HTERT RPE-1 (cell line): ENCODE data around the gene CCNL2.
"Not testable (repeated sequence)": the region's sequence is repeated elsewhere in the genome, so short reads cannot be mapped to it uniquely, and the experiment has no call there.

Source experiments
- in situ Hi-C: fragments of 300-500 bp; cut with MboI; formaldehyde crosslinking; loops from 4 replicates; pipeline ENCODE4 v1.14.3; 2020; ENCODE audit warnings: low sequenced_read_pairs

Gene CCNL2

DNA sequence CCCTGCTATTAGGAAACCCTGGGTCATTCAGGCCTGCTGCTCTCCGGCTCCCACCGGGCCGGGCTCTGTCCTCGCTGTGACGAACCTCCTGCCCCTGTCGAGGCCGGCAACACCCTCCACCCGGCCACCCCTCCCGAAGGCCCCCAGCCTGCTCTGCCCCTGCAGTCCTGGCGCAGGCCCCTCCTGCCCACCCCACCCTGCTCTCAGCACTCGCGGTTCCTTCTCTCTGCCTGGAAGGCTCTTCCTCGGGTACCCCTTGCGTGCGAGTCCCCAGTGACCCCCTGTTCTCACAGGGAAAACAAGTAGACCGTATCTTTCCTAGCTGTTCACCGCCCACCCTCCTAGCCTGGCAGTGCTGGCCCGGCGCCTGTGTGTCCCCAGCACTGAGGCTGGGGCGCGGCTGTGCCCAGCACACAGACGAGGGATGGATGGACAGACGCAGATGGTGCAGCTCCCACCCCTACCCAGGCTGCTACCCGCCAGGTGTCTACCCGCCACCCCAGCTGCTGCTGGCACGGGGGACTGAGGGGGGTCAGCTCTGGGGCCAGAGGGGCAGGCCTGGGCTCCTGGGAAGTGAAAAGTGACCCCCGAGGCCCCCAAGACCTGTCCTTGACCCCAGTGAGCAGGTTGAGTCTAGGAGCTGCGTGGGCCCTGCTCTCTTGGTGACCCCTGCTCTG is 33.3 kb upstream of the CCNL2 start:
- in situ Hi-C loops = no loop called here

DNA sequence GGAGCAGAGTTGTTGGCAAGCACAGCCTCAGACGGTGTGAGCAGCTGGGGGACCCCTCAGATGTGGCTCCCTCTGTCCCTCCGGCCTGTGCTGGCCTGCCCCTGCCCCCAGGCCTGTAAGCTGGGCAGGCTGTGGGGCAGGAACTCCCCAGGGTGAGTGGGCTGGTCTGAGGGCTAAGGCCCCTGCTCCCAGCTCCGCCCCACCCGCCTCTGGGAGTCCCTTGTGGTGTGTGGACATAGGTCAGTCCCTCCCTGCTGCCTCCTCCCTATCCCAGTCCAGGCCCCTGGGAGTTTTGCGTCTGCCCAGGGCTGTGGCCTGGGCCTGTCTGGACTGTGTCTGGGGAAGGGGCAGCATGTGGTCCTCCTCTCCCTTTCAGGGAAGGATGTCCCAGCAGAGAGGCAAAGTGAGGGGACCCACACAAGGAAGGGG is 32.7 kb upstream of the CCNL2 start:
- in situ Hi-C loops = no loop called here

DNA sequence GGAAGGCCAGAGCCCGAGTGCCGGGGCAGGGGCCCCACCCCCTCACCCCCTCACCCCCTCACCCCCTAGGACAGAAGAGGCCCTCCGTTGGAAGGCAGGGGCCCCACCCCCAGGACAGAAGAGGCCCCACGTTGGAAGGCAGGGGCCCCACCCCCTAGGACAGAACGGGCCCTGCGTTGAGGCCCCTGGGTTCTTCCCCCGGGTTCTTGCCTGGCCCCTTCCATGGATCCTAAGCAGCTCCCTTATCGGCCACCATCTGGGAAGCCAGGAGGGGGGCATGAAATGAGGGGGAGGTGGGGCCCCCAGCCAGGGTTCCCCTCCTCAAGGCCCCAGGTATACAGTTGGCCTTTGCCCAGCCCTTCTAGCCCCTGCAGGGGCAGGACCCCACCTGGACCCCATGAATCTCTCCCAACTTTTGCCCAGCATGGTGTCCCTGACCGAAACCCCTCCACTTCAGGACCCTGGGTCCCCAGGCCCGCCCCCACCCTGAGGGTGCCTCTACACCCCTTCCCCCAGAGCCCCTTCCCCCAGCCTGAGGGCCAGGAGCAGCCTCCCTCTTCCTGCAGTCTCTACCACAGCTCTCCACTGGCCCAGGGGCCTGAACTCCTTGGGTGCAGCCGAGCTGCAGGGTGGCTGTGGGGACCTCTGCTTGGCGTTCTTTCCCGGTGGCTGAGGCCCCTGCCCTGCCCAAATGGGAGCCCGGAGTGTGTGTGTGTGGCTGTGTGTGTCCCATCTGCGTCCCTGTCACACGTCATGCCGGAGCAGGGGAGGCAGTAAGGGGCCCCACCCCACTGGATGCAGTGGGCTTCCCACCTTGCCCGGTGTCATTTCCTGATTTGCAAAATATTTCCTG is 32.1 kb upstream of the CCNL2 start:
- in situ Hi-C loops = no loop called here

DNA sequence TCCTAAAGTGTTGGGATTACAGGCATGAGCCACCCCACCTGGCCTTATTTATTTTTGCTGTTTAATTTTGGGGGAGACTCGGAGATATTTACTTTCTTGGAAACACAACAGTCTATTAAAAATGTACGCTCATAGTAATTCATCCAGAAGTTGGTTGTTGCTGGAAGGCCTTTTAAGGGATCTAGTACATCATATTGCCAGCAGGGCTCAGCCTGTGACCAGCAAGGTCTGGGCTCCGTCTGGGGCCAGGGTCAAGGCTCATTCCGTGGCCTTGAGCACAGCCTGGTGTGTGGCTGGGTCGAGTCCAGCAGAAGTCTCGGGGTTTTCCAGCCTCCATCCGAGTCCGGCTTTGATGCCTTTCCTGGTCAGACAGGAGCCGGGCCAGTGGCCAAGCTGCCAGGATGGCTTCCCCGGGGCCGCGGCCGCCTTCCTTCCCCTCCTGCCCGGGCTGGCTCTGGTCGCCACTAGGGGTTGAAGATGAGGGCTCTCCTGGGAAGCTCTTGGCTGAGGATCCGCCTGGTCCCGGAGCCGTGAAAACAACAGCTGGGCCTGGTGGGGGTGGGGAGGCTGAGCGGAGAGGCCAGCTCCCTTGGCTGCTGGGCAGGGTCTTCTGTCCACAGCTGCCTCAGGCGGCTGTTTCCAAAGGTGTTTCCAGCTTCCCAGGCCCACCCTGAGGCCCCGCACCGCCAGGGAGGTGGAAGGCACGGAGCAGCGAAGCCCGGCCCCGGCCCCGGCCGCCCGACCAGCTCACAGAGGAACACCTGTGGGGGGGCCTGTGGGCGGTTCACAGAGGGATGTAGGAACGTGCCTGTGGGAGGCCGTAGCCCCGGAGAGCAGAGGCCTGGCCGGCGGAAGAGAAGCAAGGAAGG is 31.2 kb upstream of the CCNL2 start:
- in situ Hi-C loops = no loop called here

DNA sequence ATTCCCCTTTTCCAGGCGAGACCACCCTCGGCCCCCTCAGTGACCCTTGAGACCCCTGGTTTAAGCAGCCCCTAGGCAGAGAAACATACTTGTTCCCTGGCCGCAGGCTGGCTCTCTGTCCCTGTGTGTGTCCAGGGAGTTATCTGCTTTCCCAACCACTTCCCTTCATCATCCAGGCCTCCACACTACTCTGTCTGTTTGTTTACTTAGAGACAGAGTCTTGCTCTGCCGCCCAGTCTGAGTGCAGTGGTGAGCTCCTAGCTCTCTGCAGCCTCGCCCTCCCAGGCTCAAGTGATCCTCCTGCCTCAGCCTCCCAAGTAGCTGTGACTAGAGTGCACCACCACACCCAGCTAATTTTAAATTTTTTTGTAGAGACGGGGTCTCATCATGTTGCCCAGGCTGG is 30.5 kb upstream of the CCNL2 start:
- in situ Hi-C loops = no loop called here

DNA sequence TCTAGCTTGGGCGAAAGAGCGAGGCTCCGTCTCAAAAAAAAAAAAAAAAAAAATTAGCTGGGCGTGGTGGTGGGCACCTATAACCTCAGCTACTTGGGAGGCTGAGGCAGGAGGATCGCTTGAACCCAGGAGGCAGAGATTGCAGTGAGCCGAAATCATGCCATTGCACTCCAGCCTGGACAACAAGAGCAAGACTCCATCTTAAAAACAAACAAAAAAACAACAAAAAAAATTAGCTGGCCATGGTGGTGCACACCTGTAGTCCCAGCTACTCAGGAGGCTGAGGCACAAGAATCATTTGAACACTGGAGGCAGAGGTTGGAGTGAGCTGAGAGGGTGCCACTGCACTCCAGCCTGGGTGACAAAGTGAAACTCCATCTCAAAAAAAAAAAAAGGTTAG is 29.8 kb upstream of the CCNL2 start:
- in situ Hi-C loops = not testable (repeated sequence)

DNA sequence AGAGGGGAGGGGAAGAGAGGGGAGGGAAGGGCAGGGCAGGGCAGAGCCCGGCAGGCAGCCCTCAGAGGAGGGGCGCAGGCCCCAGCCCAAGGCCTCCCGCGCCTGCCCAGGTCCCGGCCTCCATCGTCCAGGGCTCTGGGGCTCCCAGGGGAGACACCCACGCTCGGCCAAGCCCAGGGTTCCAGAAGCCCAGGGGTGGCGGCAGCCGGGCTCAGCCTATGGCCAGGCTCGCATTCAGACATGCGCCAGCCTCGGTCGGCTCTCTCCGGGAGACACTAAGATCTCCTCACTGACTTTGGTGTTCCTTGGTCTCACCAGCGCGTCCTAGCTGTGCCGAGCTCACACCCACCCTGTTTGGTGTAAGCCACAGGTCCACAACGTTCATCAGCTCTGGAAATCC is 29.0 kb upstream of the CCNL2 start:
- in situ Hi-C loops = no loop called here

DNA sequence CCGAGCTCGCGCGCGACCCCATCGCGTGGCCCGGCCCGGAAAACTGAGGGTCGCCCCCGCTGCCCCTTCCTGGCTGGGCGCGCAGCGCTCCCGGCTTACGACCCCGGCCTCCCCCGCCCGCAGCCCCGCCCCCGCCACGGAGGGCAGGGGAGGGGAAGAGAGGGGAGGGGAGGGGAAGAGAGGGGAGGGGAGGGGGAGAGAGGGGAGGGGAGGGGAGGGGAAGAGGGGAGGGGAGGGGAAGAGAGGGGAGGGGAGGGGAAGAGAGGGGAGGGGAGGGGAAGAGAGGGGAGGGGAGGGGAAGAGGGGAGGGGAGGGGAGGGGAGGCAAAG is 28.6 kb upstream of the CCNL2 start:
- in situ Hi-C loops = no loop called here

DNA sequence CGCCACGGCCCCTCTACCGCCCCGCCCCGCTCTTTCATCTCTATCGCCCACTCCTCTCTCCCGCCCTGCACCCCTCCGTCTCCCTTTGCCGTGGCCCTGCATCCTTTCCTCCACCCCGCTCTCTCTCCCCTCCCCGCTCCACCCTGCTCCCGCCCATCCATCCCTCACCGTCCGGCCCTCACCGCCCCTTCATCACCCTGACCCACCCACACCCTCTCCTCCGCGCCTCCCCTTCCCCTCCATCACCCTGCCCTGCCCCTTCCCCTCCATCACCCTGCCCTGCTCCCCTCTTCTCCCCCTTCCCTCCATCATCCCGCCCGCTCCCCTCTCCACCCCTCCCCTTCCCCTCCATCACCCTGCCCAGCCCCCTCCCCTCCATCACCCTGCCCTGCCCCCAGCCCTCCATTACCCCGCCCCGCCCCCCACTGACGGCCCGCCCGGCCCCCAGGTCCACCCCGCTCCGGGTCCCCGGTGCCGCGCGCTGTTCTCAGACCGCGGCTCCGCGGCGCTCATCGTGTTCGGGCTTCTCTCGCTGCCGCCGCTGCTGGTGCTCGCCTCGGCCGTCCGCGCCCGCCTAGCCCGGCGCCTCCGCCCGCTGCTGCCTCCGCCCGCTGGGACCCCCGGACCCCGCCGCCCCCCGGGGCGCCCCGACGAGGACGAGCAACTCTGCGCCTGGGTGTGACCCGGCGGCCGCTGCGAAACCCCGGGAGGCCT is 28.1 kb upstream of the CCNL2 start:
- in situ Hi-C loops = no loop called here

DNA sequence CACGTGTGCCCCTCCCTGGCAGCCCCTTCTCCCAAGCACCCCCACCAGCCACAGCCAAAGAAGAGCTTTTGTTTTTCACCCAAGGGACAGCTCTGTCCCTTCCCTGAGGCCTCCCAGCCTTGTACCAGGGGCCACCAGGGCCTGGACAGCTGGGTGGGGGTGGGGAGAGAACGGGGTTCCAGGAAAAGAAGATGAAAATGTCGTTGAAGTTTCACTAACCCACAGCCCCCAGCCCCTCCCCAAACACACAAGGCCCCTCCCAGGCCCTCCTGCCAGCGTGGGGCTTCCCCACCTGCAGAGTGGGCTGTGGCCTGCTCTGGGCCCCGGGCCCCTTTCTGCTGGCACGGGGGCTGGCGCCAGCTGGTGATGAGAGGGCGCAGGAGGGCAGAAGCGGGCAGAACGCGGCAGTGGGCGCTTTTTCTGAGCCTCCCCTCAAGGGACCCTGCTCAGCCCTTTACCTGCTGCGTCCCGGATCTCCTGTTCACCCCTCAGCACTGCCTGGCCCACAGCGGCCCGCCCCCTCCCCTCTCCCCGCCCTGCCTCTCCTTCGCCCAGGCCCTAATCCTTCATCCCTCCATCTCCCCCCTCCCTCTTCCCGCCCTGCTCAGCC is 27.5 kb upstream of the CCNL2 start:
- in situ Hi-C loops = no loop called here

DNA sequence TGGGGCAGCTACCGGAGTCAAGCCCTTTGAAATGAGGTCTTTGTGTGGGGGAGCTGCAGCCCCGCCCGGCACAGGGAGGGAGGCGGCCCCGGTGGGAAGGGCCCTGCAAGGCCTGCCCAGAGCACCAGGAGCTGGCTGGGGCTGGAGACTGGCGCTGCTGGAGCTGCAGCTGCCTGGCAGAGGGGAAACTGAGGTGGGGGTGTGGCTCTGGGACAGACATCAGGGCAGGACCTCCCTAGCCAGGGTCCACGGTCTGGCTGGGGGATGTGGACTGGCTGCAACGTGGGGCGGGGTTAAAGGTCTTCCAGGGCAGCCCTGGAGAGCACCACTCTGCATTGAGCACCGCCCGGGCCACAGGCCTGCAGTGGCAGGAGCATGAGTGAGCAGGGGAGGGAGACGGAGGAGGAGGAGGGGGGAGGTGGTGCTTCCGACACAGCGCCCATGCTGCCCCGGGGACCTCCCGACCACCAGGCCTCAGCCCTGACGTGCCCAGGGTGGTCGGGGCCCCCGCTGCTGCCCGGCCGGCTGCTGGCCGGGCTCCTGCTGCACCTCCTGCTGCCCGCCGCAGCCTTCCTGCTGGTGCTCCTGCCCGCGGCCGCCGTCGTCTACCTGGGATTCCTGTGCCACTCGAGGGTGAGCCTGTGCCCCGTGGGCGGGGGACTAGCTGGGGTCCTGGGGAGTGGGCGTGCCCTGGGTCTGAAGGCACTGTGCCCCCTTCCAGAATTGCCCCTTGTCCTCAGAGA is 26.8 kb upstream of the CCNL2 start:
- in situ Hi-C loops = no loop called here

DNA sequence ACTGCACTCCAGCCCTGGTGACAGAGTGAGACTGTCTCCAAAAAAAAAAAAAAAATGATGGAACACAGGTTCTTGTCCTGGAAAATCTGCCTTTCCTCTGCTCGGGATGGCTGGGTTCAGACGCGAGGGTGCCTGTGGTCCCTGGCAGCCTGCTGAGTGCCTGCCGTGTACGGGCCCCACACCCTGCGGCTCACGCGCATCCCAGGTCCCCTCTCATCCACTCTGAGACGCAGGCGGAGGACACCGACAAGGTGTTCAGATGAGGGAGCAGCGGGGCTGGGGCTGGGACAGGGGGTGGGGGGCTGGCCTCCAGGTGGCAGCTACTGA is 26.3 kb upstream of the CCNL2 start:
- in situ Hi-C loops = no loop called here

DNA sequence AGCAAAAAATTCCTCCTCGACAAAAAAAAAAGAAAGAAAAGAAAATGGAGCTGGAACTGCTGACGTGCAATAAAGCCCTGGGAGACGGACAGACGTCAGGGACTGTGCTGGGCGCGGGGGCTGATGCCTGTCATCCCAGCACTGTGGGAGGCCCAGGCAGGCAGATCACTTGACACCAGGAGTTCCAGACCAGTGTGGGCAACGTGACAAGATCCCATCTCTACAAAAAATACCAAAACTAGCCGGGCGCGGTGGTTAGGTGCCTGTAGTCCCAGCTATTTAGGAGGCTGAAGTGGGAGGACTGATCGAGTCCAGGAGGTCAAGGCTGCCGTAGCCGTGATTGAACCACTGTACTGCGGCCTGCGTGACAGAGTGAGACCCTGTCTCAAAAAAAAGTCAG is 25.6 kb upstream of the CCNL2 start:
- in situ Hi-C loops = no loop called here

DNA sequence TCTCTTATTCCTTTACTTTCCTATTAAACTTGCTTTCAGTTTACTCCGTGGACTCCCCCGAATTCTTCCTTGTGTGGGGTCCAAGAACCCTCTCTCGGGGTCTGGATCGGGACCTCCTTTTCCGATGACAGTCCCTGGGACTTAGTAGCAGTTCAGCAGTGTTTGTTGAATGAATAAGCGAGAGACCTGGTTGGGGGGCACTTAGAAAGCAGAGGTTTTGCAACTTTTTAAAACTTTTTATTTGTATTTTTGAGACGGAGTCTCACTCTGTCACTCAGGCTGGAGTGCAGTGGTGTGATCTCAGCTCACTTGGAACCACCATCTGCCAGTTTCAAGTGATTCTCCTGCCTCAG is 24.1 kb upstream of the CCNL2 start:
- in situ Hi-C loops = no loop called here

DNA sequence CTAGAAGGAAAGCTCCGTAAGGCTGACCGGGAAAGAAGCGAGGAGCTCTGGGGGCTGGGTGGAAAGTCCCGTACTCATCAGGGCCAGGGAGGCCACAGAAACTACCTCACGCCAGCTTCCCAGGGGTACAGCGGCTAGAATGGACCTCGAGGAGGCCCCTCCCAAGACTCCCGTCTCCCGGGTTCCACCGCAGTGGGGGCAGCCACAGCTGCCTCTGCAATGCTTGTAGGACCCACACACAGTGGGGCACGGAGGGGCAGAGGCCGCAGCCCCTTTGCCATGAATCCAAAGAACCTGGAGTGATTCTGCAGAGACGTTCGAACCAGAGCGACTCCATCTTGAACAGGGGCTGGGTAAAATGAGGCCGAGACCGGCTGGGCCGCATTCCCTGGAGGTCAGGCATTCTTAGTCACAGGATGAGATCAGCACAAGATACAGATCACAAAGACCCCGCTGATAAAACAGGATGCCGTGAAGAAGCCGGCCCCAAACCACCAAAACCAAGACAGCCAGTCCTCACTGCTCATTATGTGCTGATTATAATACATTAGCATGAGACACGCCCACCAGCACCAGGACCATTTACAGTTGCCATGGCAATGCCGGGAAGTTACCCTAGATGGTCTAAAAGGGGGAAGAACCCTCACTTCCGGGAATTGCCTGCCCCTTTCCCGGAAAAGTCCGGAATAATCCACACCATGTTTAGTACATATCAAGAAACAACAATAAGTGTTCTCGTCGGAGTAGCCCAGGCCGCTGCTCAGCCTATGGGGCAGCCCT is 23.5 kb upstream of the CCNL2 start:
- in situ Hi-C loops = no loop called here

DNA sequence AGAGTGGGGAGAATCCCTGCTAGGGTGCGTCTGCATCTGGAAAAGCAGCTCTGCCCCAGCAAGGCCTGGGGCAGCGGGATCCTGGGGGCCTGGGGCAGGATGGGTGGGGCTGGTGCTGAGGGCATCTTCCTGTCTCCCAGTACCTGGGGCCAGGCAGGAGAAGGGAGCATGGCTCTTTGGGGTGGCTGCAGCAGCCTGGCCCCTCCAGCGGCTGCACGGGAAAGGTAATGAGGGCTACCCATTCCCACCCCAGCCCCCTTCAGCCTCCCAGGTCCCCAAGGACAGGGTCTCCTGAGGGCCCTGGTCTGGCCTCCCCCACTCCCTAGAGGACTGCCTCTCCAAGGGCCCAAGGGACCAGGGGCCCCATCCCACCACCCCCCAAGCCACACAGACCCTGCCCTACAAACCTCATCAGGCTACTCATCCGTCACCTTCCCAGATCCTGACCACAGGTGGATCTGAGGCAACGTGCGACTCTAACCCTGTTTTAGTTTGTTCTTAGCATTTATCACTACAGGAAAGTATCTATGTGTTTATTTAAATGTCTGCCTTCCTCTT is 22.9 kb upstream of the CCNL2 start:
- in situ Hi-C loops = no loop called here

DNA sequence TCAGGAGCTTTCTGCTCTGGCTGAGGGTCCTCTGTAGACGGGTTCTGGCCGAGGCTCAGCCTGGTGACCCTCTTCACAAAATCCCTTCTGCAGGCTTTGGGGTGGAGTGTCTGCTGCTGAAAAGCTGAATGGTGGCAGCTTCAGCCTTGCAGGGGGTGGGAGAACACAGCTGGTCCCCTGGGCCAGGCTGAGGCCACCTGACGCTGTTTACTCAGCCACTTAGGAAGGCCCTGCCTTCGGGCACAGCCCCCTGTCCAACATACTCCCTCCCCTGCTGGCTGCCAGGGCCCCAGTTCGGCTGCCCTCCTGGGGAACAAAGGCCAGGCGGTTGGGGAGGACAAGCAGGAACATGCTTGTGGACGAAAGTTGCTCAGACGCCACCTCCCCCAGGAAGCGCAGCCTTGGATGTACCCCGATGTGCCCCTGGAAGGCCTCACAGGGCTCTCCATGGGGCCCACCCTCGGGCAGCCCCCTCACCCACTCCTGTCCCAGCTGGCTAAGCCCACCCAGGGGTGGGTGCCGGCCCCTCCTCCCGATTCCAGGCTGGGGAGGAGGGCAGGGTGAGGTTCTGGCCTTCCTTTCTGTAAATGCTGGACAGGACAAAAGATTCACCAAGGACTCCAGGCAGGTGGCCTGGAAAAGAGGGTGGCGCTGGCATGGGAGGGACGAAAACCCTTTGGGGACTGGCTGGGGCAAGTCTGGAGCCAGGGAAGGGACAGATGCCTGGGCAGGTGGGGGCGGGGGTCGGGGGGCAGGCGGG is 22.2 kb upstream of the CCNL2 start, which contains the start of gene ANKRD65:
ANKRD65 (minus strand) TSS at position 130 of the 760 bp plus-strand sequence. CDS start 271 bp downstream, outside the sequence.
- in situ Hi-C loops = no loop called here

DNA sequence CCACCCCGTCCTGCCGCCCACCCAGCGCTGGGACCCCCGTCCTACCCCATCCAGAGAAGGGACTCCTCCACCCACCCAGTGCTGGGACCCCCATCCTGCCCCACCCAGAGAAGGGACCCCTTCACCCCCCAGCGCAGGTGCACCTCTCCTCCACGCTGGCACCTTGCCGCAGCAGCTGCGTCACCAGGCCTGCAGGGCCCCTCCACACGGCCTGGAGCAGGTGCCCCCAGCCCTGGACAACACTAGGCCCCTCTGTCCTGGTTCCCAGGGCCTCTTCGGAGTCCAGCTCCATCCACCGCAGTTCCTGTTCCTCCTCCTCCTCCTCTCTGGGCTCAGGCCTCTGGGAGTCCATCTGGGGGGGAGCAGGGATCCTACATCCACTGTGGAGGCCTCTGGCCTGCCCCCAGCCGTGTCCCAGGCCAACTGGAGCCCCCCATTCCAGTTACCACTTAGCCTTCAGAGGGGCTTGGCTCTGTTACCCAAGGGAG is 21.6 kb upstream of the CCNL2 start:
- in situ Hi-C loops = no loop called here
